Activated CD8-positive, alpha-beta memory T cell treated with anti-CD3 and anti-CD28 coated beads for 24 hours (primary cell): ENCODE results near the gene EXOC3.
"Not testable (repeated sequence)": the region's sequence is repeated elsewhere in the genome, so short reads cannot be mapped to it uniquely, and the experiment has no call there.

ENCODE experiments used
- DNase-seq: peaks from one replicate; pipeline ENCODE4 v3.0.0-alpha.2; 2020

The EXOC3 gene

DNA sequence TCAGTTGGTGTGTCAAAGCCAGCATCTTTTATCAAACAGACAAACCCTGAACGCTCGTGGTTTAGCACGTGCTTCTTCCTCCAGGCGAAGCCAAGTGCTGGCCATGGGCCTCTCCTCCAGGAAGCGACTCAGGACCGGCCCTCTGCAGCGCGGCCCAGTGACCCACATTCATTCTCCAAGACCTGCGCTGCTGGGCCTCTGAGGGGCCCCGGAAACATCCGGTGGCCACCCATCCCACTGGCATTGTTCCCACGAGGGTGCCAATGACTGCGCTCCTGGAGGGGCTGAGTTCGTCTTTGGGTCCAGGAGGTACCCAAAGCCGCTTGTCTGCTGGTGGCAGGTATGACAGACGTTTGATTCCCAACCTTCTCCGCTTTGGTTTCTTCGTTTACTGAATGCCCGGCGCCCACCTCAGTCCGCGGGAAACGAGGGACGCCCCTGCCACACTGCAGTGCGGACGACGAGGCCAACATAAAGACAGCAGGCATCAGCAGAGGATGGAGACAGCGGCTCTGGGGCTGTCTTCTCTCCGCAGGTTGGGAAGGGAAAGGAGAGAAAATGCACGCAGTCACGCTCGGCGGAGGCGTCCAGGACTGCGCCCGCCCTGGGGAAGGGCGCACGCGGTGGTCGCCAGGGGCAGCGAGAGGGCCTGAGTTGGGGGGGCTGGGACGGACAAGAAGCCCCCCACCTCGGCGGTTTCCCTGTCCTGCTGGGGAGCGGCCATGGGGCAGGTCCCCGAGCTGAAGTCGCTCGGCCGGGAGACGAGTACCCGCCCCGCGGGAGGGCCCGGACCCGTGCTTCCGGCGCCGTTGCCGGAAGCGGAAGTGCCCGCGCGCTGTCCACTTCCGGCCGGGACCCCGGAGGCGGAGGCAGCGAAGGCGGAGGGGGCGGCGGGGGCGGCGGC is at the start of gene EXOC3:
Gene EXOC3 (plus strand): TSS at position 842 of the 904 bp plus-strand sequence. CDS start 3,030 bp downstream, outside the sequence.
- DNase-seq, result peak; percentile 91

DNA sequence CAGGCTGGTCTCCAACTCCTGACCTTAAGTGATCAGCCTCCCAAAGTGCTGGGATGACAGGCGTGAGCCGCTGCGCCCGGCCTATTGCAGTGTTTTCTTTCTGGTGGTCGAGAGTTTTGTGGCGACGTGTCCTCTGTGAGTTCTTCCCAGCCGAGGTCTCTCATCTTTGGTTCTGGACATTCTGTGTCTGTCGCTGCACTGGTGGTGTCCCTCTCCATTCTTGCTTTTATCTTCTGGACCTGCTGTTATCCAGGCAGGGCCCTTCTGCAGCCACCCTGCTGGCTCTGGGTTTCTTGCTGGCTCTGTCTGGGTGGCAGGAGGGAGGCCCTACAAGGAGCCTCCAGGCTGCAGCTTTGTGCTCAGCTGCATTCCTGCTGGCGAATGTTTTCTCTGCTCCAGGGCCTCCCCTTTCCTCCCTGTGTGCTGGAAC is 49.1 kb upstream of the EXOC3 start:
- peak; percentile 60 for DNase-seq

- DNase-seq, result peak; percentile 57
These were observed 48.3 kb upstream of the EXOC3 start for GRCh38 chr5:394671-395155.

GRCh38 chr5:395156-395920 is 47.6 kb upstream of the EXOC3 start:
- peak; percentile 57 for DNase-seq

DNA sequence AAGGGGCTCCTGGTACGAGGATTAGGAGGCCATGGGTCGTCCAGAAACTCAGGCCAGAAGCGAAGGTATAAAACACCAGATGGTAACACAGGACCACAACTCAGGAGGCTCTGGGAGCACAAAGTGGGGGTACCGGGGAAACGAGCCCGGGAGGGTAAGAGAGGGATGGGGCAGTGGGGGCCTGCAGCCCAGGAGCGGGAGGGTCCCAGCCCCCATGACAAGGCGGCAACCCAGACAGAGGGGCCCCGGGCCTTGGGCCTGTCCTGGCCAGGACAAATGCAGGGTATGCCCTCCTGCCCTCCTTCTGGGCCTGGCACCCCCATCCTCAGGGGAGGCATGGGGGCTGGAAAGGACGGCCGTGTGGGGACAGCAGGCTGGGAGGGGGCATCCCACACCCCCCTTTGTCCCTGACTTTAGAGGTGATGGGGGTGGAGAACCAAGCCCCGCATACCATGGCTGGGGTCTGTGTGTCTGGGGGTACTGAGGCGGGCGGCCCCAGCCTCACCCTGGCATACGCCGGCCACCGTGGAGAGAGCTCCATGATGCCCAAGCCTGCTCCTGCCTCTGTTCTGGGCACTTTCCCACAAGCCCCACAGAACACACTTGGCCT is 47.0 kb upstream of the EXOC3 start:
- DNase-seq, result peak; percentile 55

GRCh38 chr5:396531-396961 is 46.4 kb upstream of the EXOC3 start:
- DNase-seq, result peak; percentile 62

GRCh38 chr5:398141-398474 is 44.9 kb upstream of the EXOC3 start:
- DNase-seq, result not testable (repeated sequence)

DNA sequence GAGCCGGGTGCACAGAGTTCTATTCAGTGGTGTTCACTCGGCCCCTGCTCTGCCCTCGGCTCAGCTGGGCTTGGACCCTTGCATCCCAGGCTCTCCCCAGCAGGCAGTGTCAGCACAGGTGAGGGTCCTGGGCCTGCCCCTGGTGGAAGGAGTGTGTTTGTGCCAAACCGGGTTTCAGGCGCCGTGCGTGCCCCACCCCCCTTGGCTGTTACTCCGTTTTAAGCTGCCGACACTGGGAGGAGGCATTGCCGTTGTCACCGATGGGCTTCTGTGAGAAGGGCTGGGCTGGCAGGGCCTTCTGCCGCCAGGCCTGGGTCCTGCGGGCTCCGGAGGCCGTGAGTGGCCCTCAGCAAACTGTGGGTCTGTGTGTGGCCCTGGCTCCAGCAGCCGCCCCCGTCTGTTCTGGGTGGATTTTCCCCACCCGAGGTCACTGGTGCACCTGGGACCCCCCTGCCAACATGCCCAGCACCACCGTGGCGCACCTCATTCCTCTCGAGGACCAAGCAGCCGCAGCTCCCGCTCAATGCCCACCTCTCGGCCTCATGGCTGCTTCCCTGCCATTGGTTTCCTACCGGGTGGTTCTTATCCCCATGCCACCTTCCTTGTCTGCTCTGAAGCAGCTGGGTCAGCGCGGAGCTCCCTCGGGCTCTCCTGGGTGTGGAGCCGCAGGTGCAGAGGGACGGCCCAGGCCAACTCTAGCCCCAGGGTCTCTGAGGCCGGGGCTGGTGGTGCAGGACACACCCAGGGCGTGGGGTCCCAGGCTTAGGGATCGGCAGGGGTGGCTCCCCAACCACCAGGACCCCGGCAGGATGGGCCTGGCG is 44.3 kb upstream of the EXOC3 start:
- DNase-seq, result peak; percentile 61

DNA sequence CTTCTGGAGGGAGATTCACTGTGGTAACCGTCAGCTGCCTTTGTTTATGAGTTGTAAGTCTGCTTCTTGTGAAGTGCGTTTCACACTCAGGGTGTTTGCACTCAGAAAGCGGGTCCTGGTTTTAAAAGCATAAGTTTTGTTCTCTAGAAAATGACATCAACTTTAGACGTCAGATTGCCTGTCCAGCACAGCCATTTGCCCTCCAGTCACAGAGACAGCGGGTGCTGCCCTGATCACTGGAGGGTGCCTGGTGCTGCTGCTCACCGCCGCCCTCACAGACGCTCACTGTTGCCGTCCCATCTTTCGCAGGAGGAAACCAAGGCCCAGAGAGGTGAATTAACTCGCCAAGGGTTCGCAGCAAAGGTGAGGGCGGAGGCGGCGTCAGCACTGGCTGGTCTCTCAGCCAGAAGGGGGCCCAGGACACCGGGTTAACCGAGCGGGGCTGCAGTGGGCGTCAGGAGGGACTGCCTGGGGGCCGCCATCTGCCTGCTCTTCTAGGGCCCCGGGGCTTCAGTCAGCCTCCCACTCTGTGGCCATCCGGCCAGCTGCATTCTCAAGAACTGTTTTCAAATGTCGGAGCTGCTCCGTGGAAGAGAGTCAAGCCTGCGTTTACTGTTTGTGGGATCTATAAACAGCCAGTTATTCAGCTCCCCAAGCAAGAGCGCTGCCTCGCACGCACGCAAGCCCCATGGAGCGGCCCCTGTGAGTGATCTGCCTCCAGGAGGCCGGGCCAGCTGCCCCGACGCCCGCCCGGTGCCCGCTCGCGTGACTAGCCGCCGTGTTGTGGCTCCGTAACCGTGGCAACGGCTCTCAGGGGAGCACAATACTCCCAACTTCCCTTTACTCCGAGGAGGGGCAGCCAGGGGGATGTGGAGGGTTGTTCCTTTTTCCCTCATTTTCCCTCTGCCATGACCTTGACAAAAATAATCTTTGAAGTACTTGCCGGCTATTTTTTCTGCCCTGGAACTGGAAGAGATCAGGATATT is 43.4 kb upstream of the EXOC3 start:
- DNase-seq, result peak; percentile 92

GRCh38 chr5:400282-401145 is 42.5 kb upstream of the EXOC3 start:
- peak; percentile 60 for DNase-seq

DNA sequence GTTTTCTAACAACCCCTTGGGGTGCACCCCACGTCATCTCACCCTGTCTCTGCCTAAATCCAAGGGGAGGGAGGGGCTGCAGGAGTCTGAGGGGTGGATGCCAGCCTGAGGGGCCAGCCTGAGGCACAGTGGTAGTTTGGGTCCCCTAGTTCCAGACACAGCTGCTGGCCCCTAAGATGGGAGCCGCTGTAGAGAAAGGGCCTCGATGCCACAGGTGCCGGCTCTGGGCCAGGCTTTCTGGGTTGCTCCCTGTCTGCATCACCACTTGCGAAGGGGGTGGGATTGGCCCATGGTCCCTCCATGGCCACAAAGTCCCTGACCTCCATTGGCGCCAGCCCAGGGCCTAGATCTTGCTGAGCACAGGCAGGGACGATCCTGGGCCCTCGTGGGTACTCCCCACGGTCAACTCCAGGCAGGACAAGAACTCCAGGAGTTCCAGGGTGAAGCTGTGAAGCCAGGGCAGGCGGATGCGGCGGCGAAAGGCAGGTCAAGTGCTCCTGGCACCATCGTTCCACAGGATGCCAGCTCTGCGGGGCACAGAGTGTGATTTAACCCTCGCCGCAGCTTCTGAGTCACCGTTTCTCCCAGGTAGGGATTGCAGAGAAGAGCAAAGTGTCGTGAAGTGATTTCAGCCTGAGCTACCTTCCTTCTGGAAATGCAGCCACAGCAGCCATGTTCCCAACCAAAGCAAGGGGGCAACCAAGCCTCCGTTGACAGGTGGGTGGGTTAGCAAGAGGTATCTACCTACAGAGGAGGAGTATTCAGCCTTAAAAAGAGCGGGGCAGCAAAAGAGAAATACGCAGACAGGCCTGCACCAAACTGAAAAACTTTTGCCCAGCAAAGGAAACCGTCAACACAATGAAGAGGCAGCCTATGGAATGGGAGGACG is 41.6 kb upstream of the EXOC3 start:
- DNase-seq, result no peak

DNA sequence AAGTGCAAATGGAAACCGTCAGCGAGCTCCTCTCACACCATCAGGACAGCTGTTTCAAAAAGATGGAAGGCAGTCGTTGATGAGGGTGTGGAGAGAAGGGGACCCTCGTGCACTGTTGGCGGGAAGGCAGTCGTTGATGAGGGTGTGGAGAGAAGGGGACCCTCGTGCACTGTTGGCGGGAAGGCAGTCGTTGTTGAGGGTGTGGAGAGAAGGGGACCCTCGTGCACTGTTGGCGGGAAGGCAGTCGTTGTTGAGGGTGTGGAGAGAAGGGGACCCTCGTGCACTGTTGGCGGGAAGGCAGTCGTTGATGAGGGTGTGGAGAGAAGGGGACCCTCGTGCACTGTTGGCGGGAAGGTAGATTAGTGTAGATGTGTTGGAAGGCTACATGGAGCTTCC is 40.8 kb upstream of the EXOC3 start:
- not testable (repeated sequence) for DNase-seq

DNA sequence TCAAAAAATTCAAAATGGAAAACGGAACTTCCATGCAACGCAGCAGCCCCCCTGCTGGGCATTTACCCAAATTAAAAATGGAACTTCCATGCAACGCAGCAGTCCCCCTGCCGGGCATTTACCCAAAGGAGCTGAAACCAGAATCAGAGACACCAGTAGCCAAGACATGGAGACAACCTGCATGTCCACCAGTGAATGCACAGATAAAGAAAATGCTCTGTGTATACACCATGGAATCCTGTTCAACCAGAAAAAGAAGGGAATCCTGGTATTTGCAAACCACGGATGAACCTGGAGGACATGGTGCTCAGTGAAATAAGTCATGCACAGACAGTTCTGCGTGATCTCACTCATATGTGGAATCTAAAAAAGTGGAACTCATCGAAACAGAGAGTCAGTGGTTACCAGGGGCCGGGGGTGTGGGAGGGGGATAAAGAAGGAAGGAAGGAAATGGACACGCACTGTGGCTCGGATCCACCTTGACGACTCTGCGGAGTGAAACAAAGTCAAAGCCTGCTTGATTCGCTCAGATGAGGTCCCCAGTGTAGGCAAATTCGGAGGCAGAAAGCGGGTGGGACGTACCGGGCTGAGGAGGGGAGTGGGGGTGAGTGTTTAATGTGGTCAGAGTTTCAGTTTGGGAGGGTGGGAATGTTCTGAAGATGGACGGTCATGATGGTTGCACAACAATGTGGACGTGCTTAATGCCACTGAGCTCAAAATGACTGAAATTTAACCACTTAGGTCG is 40.2 kb upstream of the EXOC3 start:
- peak; percentile 59 for DNase-seq

DNA sequence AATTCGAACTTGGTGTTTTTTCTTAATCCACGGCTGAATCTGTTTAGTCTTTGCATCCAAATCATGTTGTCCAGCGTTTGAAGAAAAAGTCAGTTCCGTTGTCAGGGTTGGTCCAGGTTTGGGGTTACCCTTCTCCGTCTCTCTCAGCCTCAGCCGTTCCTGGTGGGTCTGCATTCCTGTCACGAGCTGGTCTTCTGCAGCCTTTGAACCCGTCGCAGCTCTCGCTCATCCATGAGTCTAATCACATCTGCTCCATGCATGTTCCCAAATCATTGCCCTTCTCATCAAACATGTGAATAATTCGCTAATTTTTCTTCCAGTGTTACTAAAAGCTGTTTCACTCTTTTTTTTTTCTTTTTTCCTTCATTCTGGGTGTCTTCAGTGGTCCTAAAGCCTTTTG is 39.0 kb upstream of the EXOC3 start:
- no peak for DNase-seq

DNA sequence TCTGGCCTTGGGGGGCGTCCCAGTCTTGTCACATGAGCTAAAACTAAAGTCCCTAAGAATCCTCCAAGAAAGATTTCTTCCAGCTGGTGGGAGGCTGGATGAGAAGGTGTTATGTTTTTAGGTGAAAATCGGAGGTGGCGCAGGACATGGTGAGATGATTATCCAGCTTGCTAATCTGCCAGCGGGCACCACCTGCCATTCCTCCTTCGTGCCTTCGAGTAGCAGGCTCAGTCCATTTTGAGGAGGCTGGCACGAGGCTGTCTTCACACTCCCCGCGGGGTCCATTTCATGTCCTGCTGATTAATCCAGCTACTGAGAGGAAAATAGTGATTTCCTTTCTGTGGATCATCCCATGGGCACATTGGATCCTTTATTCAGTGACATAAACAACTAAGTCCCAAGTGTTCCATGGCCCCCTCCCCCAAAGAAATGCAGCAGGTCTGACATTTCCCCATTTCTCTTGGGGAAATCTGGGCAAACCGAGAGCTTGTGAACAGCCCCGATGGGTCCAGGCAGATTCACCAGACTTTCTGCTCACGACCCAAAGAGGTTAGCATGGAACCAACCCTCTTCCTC is 38.2 kb upstream of the EXOC3 start:
- DNase-seq, result no peak

DNA sequence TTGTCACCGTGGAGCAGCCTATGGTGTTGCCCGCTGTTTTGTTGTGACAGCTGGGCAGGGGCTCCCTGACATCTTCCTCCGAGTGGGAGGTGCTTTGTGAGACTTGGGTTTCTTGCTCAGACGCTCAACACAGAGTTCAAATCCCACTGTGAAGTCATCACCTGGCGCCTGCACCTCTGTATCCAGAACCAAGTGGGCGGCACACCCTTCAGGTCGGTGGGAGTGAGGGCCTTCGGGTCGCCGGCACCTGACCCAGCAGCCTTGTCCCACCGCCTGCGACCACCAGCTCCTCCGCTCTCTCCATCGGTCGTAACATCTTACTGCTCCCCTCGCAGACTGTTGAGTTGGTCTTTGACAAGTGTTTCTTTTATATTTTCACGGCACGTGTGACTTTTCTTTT is 37.6 kb upstream of the EXOC3 start:
- peak; percentile 45 for DNase-seq

- no peak for DNase-seq
These were observed 36.9 kb upstream of the EXOC3 start for GRCh38 chr5:406041-406440.

- no peak for DNase-seq
These were observed 35.9 kb upstream of the EXOC3 start for GRCh38 chr5:407051-407450.
